ENCODE results near the gene CCDC187. TPM values are rescaled to one million over a fixed set of nuclear protein-coding genes. Genes with fewer than 3 reads are reported as not detected.

CCDC187 gene
- total RNA-seq, 1 donor from 2014 or later = not detected

DNA sequence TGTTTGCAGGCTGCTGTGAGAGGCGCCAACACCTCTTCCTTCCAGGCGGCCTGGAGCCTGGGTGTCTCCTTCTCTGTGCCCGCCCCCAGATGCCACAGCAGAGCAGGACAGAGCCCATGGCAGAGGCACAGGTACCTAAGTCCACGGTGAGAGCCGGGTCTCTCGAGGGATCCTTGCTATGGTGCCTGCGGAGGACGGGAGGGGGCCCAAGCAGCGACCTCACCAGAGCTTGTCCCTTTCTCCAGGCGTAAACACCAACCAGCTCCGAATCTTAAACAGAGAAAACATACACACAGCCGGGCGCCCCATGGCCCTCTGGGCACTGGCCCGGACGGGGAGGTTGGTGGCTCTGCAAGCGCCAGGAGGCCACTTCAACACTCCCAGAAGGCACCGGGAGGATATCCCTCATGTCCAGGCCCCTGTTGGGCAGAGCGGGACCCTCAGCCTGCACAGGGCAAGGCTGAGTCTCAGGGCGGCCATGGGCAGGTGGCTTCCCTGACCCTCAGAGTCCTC lies 11.8 kb downstream of the CCDC187 start:
- DNase-seq (ENCODE audit: extremely low spot score in 2 of 2) = no peak
- Histone ChIP-seq H3K9me3 (no peaks in the 10 kb centered on the region), H3K4me1 (peaks cover 6% of the 10 kb centered on the region), H3K27ac (no peak overlapping the region), H3K4me3 (no peak overlapping the region), H3K36me3 (no peaks in the 10 kb centered on the region), H3K27me3 (no peaks in the 10 kb centered on the region)
- intact Hi-C loops (cut with DNase I) = no loop called here
- TF ChIP-seq, protein P1, sequence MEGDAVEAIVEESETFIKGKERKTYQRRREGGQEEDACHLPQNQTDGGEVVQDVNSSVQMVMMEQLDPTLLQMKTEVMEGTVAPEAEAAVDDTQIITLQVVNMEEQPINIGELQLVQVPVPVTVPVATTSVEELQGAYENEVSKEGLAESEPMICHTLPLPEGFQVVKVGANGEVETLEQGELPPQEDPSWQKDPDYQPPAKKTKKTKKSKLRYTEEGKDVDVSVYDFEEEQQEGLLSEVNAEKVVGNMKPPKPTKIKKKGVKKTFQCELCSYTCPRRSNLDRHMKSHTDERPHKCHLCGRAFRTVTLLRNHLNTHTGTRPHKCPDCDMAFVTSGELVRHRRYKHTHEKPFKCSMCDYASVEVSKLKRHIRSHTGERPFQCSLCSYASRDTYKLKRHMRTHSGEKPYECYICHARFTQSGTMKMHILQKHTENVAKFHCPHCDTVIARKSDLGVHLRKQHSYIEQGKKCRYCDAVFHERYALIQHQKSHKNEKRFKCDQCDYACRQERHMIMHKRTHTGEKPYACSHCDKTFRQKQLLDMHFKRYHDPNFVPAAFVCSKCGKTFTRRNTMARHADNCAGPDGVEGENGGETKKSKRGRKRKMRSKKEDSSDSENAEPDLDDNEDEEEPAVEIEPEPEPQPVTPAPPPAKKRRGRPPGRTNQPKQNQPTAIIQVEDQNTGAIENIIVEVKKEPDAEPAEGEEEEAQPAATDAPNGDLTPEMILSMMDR (IDR thresholded peaks at IDR 0.05) = no peak
- TF ChIP-seq POLR2AphosphoS5 (IDR thresholded peaks at IDR 0.05; ENCODE audit: insufficient read depth in 1 of 2, low read depth in 1 of 2) (no peak), POLR2A (IDR thresholded peaks at IDR 0.05) (no peak)

DNA sequence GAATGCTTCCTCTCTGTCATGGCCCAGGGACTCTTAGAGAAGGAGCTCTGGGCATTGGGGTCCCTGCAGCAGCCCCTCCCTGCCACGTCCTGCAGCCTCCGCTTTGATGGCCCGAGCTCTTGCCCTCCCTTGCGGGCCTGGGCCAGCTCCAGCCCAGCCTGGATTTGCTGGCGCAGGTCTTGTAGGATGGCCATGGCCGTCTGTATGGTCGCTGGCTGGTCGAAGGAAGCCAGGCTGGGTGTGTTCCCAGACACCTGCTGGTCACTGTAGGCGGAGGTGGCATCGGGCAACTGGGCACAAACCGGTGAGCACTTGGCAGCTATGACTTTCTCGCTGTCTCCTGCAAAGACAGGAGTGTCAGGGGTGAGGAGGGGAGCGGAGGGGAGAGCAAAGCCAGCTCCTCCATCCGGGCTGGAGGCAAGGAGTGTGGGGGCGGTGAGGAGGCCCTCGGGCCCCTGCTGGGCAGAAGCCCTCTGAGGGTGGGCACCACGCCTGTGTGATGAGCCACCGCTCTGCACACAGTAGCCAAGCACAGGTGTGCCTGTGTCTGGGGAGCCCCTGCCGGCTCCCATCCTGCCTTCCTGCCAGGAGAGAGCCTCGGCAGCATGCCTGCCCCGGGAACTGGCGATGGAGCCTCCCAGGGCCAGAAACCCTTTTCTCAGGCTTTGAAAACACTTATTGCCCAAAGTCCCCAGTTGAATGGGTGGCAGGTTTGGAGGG lies 12.4 kb downstream of the CCDC187 start:
- TF ChIP-seq POLR2AphosphoS5 (IDR thresholded peaks at IDR 0.05; ENCODE audit: insufficient read depth in 1 of 2, low read depth in 1 of 2) = no peak
- no peak for TF ChIP-seq POLR2A (IDR thresholded peaks at IDR 0.05)
- TF ChIP-seq, protein P1 (IDR thresholded peaks at IDR 0.05) = no peak
- H3K27me3 ChIP-seq = no peaks in the 10 kb centered on the region
- no peak overlapping the region for H3K4me3 ChIP-seq
- H3K9me3 ChIP-seq = no peaks in the 10 kb centered on the region
- no peaks in the 10 kb centered on the region for H3K36me3 ChIP-seq
- no peak for DNase-seq (ENCODE audit: extremely low spot score in 2 of 2)
- intact Hi-C loops (cut with DNase I) = no loop called here
- H3K27ac ChIP-seq = no peak overlapping the region
- H3K4me1 ChIP-seq = peaks cover 1% of the 10 kb centered on the region

DNA sequence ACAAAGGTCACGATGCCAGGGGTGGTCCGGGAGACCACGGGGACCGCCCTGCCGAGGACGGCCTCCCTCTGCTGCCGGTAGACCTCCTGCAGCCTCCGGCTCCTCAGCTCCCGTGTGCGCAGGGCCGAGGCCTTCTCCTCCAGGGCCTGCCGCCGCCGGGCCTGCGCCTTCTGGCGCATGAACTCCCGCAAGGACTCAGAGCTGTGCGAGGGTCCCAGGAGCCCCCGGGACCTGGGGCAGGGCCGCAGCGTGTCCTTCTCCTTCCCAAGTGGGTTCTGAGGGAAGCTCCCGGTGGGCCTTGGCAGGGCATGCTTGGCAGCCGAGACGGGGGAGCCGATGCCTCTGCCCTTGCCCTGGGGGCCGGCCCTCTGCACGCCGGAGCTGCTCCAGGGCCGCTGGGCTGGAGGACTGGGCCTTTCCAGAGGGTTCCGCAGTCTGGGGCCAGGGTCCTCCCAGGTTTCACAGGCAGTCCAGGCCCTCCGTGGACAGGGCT lies 13.3 kb downstream of the CCDC187 start:
- no peaks in the 10 kb centered on the region for H3K9me3 ChIP-seq
- no peak overlapping the region for H3K27ac ChIP-seq
- no peak for DNase-seq (ENCODE audit: extremely low spot score in 2 of 2)
- no peak overlapping the region for H3K4me3 ChIP-seq
- TF ChIP-seq POLR2AphosphoS5 (IDR thresholded peaks at IDR 0.05; ENCODE audit: insufficient read depth in 1 of 2, low read depth in 1 of 2) (no peak), POLR2A (IDR thresholded peaks at IDR 0.05) (no peak)
- TF ChIP-seq, protein P1 (IDR thresholded peaks at IDR 0.05) = no peak
- H3K27me3 ChIP-seq = no peaks in the 10 kb centered on the region
- H3K36me3 ChIP-seq = no peaks in the 10 kb centered on the region
- H3K4me1 ChIP-seq = no peaks in the 10 kb centered on the region
- intact Hi-C loops (cut with DNase I) = no loop called here

DNA sequence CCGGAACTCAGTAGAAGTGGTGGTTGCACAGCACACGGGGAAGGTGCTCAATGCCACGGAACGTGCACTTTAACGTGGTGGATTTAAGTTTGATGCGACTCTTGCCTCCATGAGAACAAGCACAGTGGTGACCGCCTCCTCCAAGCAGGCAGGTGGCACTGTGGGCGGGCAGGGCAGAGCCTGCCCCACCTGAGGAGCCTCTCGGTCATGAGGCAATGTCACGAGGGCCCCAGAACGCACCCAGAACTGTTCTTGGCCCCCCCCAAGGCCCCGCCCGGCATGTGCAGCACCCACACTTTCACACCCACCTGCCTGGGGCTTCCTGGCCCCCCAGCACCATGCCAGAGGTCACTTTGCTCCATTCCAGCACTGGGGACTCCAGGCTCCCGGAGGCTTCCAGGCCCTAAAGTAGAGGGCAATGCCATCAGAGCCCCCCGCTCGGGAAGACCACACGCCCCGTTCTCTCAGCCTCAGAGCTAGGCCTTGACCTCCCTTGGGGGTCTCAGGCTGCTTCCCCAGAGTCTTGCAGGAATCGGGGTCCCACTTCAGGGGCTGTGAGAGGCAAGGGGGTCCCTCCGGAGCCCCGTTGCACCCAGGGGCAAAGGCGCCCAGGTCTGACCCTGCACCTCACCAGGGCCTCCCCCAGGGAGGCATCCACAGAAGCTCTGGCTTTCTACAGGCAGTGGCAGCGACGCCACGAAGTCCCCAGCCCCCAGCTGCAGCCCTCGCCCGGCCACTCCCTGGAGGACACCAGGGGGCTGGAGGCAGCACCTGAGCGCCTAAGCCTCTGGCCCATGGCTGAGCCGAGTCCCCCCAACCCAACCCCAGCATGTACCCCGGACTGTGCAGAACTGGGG lies 14.0 kb downstream of the CCDC187 start:
- no peaks in the 10 kb centered on the region for H3K36me3 ChIP-seq
- no peaks in the 10 kb centered on the region for H3K9me3 ChIP-seq
- DNase-seq (ENCODE audit: extremely low spot score in 2 of 2) = no peak
- intact Hi-C loops (cut with DNase I) = no loop called here
- TF ChIP-seq, protein P1 (IDR thresholded peaks at IDR 0.05) = no peak
- no peak for TF ChIP-seq POLR2AphosphoS5 (IDR thresholded peaks at IDR 0.05; ENCODE audit: insufficient read depth in 1 of 2, low read depth in 1 of 2)
- no peak for TF ChIP-seq POLR2A (IDR thresholded peaks at IDR 0.05)
- no peaks in the 10 kb centered on the region for H3K4me1 ChIP-seq
- no peak overlapping the region for H3K27ac ChIP-seq
- no peak overlapping the region for H3K4me3 ChIP-seq
- H3K27me3 ChIP-seq = no peaks in the 10 kb centered on the region
